Caco-2 (cell line): ENCODE results near the gene RNASEH1. TPM values are rescaled to one million over a fixed set of nuclear protein-coding genes. Genes with fewer than 3 reads are reported as not detected.

ENCODE experiments used
- BruUV-seq: library from RNA; stranded (reverse); fragments of 400-500 nt; replicated peaks from 2 replicates; lab custom pipeline; 2021; lab: Mats Ljungman, UMichigan
- CTCF ChIA-PET: fragments of 300-600 bp; sonication (Branson Sonifier 250); formaldehyde crosslinking; loops from one replicate; lab custom pipeline; 2022; ENCODE audit warnings: antibody characterized with exemption; lab: Charles Lee
- POLR2A ChIA-PET: fragments of 300-600 bp; sonication (Branson Sonifier 250); formaldehyde crosslinking; loops from one replicate; lab custom pipeline; 2022; ENCODE audit warnings: antibody characterized with exemption; lab: Charles Lee
- DNase-seq, 2 experiments: peaks; one replicate each; pipeline versions ENCODE4 v3.0.0 to v3.0.0-alpha.2; 2020 to 2022
- H3K27me3 ChIP-seq: replicated peaks from 2 replicates; pipeline ENCODE4 v1.6.0; 2011; ENCODE audit warnings: low read length; ENCODE audit not compliant: control insufficient read depth, insufficient read depth
- H3K36me3 ChIP-seq: 2 replicates; pipeline ENCODE4 v1.5.1; 2011; ENCODE audit warnings: low read length; ENCODE audit not compliant: control insufficient read depth, insufficient read depth
- H3K4me1 ChIP-seq: fragments of 250-450 bp; sonication (Bioruptor Pico); 2 replicates; pipeline ENCODE4 v1.5.1; 2020; ENCODE audit warnings: mild to moderate bottlenecking
- H3K4me3 ChIP-seq: 2 replicates; pipeline ENCODE4 v1.5.1; 2011; ENCODE audit warnings: low read depth, mild to moderate bottlenecking, control low read depth, low read length
- H3K9me3 ChIP-seq: fragments of 250-450 bp; sonication (Bioruptor Pico); 2 replicates; pipeline ENCODE4 v1.5.1; 2020; ENCODE audit warnings: mild to moderate bottlenecking, moderate library complexity
- H3K27ac Mint-ChIP-seq: one replicate; pipeline ENCODE4 v1.8.0; 2022; ENCODE audit warnings: mixed read lengths; ENCODE audit not compliant: unreplicated experiment
- H3K27me3 Mint-ChIP-seq: one replicate; pipeline ENCODE4 v1.8.0; 2022; ENCODE audit warnings: mixed read lengths; ENCODE audit not compliant: insufficient read depth, unreplicated experiment
- H3K36me3 Mint-ChIP-seq: one replicate; pipeline ENCODE4 v1.8.0; 2022; ENCODE audit warnings: mild to moderate bottlenecking, mixed read lengths; ENCODE audit not compliant: insufficient read depth, unreplicated experiment
- H3K4me1 Mint-ChIP-seq: one replicate; pipeline ENCODE4 v1.8.0; 2022; ENCODE audit warnings: low read depth, mixed read lengths; ENCODE audit not compliant: unreplicated experiment
- H3K4me3 Mint-ChIP-seq: one replicate; pipeline ENCODE4 v1.8.0; 2022; ENCODE audit warnings: mild to moderate bottlenecking, moderate library complexity, mixed read lengths; ENCODE audit not compliant: unreplicated experiment
- H3K9me3 Mint-ChIP-seq: one replicate; pipeline ENCODE4 v1.8.0; 2022; ENCODE audit warnings: mixed read lengths; ENCODE audit not compliant: unreplicated experiment
- CTCF ChIP-seq, 2 experiments: fragments of 200-600 bp in 1 of 2; IDR thresholded peaks; 1 replicate in 1 of 2; 2 replicates in 1 of 2; pipeline versions ENCODE4 v1.5.1 to v1.8.0; 2011 to 2022; ENCODE audit warnings: antibody characterized with exemption in 1 of 2, control low read depth in 1 of 2, inconsistent platforms in 1 of 2, low read depth in 1 of 2, low read length in 1 of 2, mild to moderate bottlenecking in 1 of 2, moderate library complexity in 1 of 2; ENCODE audit not compliant: insufficient read depth in 1 of 2, severe bottlenecking in 1 of 2, unreplicated experiment in 1 of 2
- intact Hi-C: fragments of 100-400 bp; cut with micrococcal nuclease; formaldehyde crosslinking; loops from one replicate; pipeline ENCODE4 v1.10.0; 2022; ENCODE audit not compliant: unreplicated experiment
- total RNA-seq: library from RNA; stranded (reverse); gene quantifications from 2 replicates; pipeline ENCODE4 v1.2.3, GENCODE V29; 2022

Gene RNASEH1
- total RNA-seq, 1 experiment from 2014 or later: 47.1 TPM

- H3K27ac Mint-ChIP-seq: no peak overlapping the region
- DNase-seq: no peak
- Histone ChIP-seq H3K9me3 (no peaks in the 10 kb centered on the region), H3K27me3 (no peaks in the 10 kb centered on the region), H3K36me3 (no peaks in the 10 kb centered on the region; the same call in 1 of the 2 replicates), H3K4me1 (peaks cover 23% of the 10 kb centered on the region), H3K4me3 (no peak overlapping the region)
- TF ChIP-seq CTCF (IDR thresholded peaks at IDR 0.05; ENCODE audit: insufficient read depth in 1 of 2, low read depth in 1 of 2, low read length in 1 of 2, severe bottlenecking in 1 of 2, unreplicated experiment in 1 of 2): no peak
- H3K4me1 Mint-ChIP-seq: peaks cover 16% of the 10 kb centered on the region
- H3K4me3 Mint-ChIP-seq: no peak overlapping the region
- peaks cover 9% of the 10 kb centered on the region for H3K36me3 Mint-ChIP-seq
- CTCF ChIA-PET: no interaction called here
- POLR2A ChIA-PET: no interaction called here
- H3K9me3 Mint-ChIP-seq: no peaks in the 10 kb centered on the region
- BruUV-seq: no TSS peak
- no peaks in the 10 kb centered on the region for H3K27me3 Mint-ChIP-seq
- intact Hi-C loops: no loop called here
Observed at GRCh38 chr2:3522961-3523421, 35.1 kb downstream of the RNASEH1 start.

GRCh38 chr2:3520591-3520990 lies 37.5 kb downstream of the RNASEH1 start:
- peak overlapping the region; percentile 68 for H3K27ac Mint-ChIP-seq
- peaks cover 6% of the 10 kb centered on the region for H3K9me3 Mint-ChIP-seq
- CTCF ChIA-PET: interaction anchor here (1.4 kb wide), 1 partner anchor 15 kb away, joined by 7 read pairs; no protein-coding TSS in a partner anchor
- H3K27me3 Mint-ChIP-seq: no peaks in the 10 kb centered on the region
- H3K4me3 ChIP-seq: peak overlapping the region; percentile 94
- peaks cover 4% of the 10 kb centered on the region for H3K36me3 ChIP-seq
- intact Hi-C loops: no loop called here
- H3K4me1 Mint-ChIP-seq: peaks cover 20% of the 10 kb centered on the region
- BruUV-seq: no TSS peak
- POLR2A ChIA-PET: interaction anchor here (1.4 kb wide), 1 partner anchor 15 kb away, joined by 13 read pairs; no protein-coding TSS in a partner anchor
- no peak for DNase-seq
- H3K36me3 Mint-ChIP-seq: peaks cover 31% of the 10 kb centered on the region
- no peaks in the 10 kb centered on the region for H3K27me3 ChIP-seq
- peaks cover 11% of the 10 kb centered on the region for H3K9me3 ChIP-seq
- H3K4me1 ChIP-seq: peaks cover 31% of the 10 kb centered on the region
- peak overlapping the region; percentile 81 for H3K4me3 Mint-ChIP-seq
- no peak for TF ChIP-seq CTCF (IDR thresholded peaks at IDR 0.05; ENCODE audit: insufficient read depth in 1 of 2, low read depth in 1 of 2, low read length in 1 of 2, severe bottlenecking in 1 of 2, unreplicated experiment in 1 of 2)

GRCh38 chr2:3519255-3520205 lies 38.6 kb downstream of the RNASEH1 start, which contains the start of gene ADI1:
TSS of gene ADI1 (minus strand) at chr2:3519531. CDS start at chr2:3519487, 44 bp downstream.
- H3K36me3 ChIP-seq: peaks cover 4% of the 10 kb centered on the region
- no peaks in the 10 kb centered on the region for H3K27me3 ChIP-seq
- Mint-ChIP-seq H3K36me3 (peaks cover 40% of the 10 kb centered on the region), H3K9me3 (peaks cover 14% of the 10 kb centered on the region), H3K4me1 (peaks cover 30% of the 10 kb centered on the region), H3K4me3 (peak within 1 kb of the TSS; percentile 81), H3K27ac (peak within 1 kb of the TSS; percentile 68), H3K27me3 (no peaks in the 10 kb centered on the region)
- H3K4me1 ChIP-seq: peaks cover 35% of the 10 kb centered on the region
- H3K9me3 ChIP-seq: peaks cover 16% of the 10 kb centered on the region
- CTCF ChIA-PET: interaction anchor here (0.6 to 1.4 kb wide), 4 partner anchors 16 to 96 kb away, joined by 3 to 7 read pairs (median 4); partner anchors contain the start of gene RNASEH1
- peak within 1 kb of the TSS; percentile 94 for H3K4me3 ChIP-seq
- TF ChIP-seq CTCF (IDR thresholded peaks at IDR 0.05; ENCODE audit: insufficient read depth in 1 of 2, low read depth in 1 of 2, low read length in 1 of 2, severe bottlenecking in 1 of 2, unreplicated experiment in 1 of 2): no peak
- POLR2A ChIA-PET: interaction anchor here (0.6 to 1.6 kb wide), 9 partner anchors 9 to 96 kb away, joined by 3 to 13 read pairs (median 8); partner anchors contain the start of genes RNASEH1 and RPS7
- DNase-seq: peak; percentile 86 to 91
- intact Hi-C loops: loop anchor here (1.0 to 5.0 kb wide), 5 partner anchors 17 to 142 kb away; partner anchors contain the start of genes EIPR1, RNASEH1 and TRAPPC12
- BruUV-seq: TSS peak; percentile 73
